ENCODE data around the gene HDAC4. TPM values are rescaled to one million over a fixed set of nuclear protein-coding genes. Genes with fewer than 3 reads are reported as not detected.

HDAC4 gene
- total and polyA plus RNA-seq, 10 of the 15 experiments (the other 5 are each of a cell fraction or from before 2014, with no cell fraction given) = 0.22 to 15.7 (median 4.8) TPM

DNA sequence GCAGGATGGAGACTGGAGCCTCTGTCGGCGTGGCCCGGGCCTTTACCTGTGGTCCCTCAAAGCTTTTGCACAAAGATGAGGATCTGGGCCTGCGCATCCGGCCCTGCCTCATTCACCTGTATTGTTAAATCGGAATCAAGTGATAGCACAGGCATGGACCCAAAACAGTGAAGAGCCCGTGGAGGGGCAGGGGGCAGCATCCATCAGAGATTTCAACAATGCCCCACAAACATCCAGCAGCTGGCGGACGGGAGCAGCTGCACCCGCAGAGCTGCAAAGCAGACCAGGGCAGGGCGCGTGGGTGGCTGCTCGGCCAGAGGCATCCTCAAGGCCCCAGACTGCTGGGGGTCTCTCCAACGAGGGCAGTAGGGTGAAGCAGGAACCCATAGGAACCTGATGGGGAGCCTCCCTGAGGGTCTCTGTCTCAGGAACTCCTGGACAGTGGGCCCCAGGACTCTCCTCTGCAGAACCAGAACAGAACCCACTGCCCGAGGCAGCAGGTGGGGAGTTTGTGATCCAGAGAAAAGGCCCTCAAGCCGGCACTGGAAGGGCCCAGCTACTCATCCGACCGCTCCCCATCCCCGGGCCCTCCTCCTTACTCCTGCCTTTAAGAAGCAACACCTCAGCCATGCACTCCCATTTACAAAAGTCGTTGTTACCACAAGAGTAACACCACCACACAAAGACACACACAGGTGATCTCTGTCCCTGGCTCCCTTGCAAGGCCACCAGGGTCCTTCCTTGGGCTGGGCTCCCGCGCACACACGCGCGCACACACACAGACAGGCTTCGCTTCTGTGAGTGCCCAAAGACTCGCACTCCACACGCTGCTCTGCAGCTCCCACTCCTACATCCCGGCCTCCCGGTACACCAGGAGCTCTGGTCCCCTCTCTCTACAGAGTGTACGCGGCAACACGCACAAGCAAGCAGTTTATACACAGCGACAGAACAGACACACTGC, 28.8 kb downstream of the HDAC4 start (continued):
- TF ChIP-seq ETV6 (conservative IDR thresholded peaks at IDR 0.05 in 1 of 2, IDR thresholded peaks at IDR 0.05 in 1 of 2; ENCODE audit: borderline replicate concordance in 1 of 2, low read depth in 1 of 2) (no peak), BHLHE40 (IDR thresholded peaks at IDR 0.05; ENCODE audit: borderline replicate concordance in 1 of 2, low read depth in 2 of 2, low read length in 1 of 2) (no peak), ZBTB40 (IDR thresholded peaks at IDR 0.05; ENCODE audit: borderline replicate concordance) (no peak), CHD2 (IDR thresholded peaks at IDR 0.05; ENCODE audit: borderline replicate concordance, low read depth, low read length) (no peak), BCL11A (IDR thresholded peaks at IDR 0.05; ENCODE audit: low read depth, low read length) (no peak), BMI1 (IDR thresholded peaks at IDR 0.05; ENCODE audit: borderline replicate concordance) (no peak), NR2C2 (IDR thresholded peaks at IDR 0.05; ENCODE audit: borderline replicate concordance, control insufficient read depth, insufficient read length, low read depth) (no peak), DPF2 (IDR thresholded peaks at IDR 0.05) (no peak), CEBPB (IDR thresholded peaks at IDR 0.05; ENCODE audit: borderline replicate concordance in 1 of 2, low read depth in 2 of 2, low read length in 2 of 2) (no peak), RUNX3 (IDR thresholded peaks at IDR 0.05; ENCODE audit: low read length) (no peak)
- TF ChIP-seq, protein P1, sequence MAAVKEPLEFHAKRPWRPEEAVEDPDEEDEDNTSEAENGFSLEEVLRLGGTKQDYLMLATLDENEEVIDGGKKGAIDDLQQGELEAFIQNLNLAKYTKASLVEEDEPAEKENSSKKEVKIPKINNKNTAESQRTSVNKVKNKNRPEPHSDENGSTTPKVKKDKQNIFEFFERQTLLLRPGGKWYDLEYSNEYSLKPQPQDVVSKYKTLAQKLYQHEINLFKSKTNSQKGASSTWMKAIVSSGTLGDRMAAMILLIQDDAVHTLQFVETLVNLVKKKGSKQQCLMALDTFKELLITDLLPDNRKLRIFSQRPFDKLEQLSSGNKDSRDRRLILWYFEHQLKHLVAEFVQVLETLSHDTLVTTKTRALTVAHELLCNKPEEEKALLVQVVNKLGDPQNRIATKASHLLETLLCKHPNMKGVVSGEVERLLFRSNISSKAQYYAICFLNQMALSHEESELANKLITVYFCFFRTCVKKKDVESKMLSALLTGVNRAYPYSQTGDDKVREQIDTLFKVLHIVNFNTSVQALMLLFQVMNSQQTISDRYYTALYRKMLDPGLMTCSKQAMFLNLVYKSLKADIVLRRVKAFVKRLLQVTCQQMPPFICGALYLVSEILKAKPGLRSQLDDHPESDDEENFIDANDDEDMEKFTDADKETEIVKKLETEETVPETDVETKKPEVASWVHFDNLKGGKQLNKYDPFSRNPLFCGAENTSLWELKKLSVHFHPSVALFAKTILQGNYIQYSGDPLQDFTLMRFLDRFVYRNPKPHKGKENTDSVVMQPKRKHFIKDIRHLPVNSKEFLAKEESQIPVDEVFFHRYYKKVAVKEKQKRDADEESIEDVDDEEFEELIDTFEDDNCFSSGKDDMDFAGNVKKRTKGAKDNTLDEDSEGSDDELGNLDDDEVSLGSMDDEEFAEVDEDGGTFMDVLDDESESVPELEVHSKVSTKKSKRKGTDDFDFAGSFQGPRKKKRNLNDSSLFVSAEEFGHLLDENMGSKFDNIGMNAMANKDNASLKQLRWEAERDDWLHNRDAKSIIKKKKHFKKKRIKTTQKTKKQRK (IDR thresholded peaks at IDR 0.05; ENCODE audit: low read depth, low read length) = no peak
- TF ChIP-seq, protein P2, sequence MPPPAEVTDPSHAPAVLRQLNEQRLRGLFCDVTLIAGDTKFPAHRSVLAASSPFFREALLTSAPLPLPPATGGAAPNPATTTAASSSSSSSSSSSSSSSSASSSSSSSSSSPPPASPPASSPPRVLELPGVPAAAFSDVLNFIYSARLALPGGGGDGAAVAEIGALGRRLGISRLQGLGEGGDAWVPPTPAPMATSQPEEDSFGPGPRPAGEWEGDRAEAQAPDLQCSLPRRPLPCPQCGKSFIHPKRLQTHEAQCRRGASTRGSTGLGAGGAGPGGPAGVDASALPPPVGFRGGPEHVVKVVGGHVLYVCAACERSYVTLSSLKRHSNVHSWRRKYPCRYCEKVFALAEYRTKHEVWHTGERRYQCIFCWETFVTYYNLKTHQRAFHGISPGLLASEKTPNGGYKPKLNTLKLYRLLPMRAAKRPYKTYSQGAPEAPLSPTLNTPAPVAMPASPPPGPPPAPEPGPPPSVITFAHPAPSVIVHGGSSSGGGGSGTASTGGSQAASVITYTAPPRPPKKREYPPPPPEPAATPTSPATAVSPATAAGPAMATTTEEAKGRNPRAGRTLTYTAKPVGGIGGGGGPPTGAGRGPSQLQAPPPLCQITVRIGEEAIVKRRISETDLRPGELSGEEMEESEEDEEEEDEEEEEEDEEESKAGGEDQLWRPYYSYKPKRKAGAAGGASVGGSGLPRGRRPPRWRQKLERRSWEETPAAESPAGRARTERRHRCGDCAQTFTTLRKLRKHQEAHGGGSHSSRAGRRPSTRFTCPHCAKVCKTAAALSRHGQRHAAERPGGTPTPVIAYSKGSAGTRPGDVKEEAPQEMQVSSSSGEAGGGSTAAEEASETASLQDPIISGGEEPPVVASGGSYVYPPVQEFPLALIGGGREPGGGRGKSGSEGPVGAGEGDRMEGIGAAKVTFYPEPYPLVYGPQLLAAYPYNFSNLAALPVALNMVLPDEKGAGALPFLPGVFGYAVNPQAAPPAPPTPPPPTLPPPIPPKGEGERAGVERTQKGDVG (CRISPR knock-in tag; IDR thresholded peaks at IDR 0.05) = no peak

All from GM12878 (cell line).